ENCODE results near the gene PSRC1.

PSRC1 gene

DNA sequence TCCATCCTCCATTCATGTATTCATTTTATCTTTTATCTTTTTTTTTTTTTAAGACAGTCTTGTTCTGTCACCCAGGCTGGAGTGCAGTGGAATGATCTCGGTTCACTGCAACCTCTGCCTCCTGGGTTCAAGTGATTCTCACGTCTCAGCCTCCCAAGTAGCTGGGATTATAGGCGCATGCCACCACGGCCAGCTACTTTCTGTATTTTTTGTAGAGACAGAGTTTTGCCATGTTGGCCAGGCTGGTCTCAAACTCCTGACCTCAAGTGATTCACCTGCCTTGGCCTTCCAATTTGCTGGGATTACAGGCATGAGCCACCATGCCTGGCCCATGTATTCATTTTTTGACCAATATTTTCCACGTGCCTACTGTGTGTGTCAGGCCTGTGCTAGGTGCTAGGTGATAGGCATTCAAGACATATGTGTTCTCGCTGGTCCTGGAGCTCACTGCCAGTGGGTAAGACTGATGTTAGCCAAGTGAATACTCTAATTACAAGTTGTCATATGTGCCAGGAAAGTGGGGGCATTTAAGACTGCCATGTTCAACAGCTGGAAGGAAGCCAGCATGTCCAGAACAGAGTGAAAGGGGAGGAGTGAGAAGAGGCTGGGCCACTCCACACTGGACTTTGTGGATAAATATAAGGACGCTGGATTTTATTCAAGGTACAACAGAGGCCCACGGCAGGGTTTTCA, 38.9 kb downstream of the PSRC1 start:
- no peak for DNase-seq
- TF ChIP-seq POLR2A (IDR thresholded peaks at IDR 0.05; ENCODE audit: low read length) (no peak), GATA1 (IDR thresholded peaks at IDR 0.05; ENCODE audit: low read depth, low read length) (no peak)

DNA sequence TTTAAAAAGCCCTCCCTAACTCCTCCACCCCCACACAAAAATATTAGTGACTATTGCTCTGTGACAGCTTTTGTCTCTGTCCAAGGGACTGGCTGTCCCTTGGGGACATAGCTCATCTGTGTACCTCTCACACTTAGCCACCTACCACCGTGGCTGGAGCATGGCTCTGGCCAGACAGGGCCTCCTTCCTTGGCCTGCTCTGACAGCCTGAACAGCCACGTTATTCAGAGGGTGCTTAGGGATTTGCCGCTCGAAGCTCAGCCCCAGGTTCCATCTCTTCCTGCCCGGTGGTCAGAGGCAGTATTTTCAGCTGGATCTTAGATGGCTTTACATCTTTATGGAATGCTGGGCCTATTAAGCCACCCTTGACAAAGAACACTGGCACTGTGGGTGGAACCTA, 39.7 kb downstream of the PSRC1 start:
- TF ChIP-seq GATA1 (IDR thresholded peaks at IDR 0.05; ENCODE audit: low read depth, low read length) (no peak), POLR2A (IDR thresholded peaks at IDR 0.05; ENCODE audit: low read length) (no peak)
- no peak for DNase-seq

DNA sequence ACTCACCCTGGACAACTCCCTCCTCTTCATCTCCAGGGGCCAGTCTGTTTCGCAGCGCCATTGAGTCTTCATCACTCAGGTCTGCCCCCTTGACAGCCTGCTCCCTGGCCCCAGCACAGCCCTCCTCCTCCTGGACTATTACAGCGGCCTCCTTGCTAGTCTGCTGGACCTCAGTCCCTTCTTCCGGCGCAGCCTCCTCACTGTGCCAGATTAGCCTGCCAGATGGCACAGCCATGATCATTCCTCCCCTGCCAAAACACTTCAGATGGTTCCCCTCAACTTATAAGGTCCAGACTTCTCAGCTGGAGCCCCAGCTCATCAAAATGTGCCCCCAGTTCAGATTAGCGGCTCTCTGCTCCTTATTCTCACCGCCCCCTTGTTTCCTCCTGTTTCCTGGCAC, 40.6 kb downstream of the PSRC1 start:
- no peak for TF ChIP-seq GATA1 (IDR thresholded peaks at IDR 0.05; ENCODE audit: low read depth, low read length)
- no peak for TF ChIP-seq POLR2A (IDR thresholded peaks at IDR 0.05; ENCODE audit: low read length)

DNA sequence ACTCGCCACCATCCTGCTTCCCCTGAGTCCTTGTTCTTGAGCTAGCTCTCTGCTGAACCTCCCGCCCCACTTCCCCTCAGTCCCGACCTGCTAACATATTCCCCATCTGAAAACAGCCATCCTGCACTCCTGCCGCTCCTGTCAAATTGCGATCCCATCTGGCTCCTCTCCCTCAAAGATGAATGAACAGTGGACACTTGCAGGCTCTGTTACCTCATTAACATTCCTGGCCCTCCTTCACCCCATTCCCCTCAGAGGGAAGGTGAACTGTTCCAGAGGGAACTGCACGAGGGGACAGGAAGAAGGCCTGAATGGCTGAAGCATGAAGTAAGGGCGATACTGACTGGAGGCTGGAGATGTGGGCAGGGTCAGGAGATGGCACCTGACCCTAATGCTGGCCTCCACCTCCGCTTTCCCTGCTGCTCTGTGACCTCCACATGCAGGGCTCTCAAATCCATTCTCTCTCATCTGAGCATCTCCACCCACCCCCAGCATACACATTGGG, 41.1 kb downstream of the PSRC1 start:
- no peak for DNase-seq
- no peak for TF ChIP-seq GATA1 (IDR thresholded peaks at IDR 0.05; ENCODE audit: low read depth, low read length)
- TF ChIP-seq POLR2A (IDR thresholded peaks at IDR 0.05; ENCODE audit: low read length) = no peak

More for the DNA sequence above, 40.6 kb downstream of the PSRC1 start:
- DNase-seq = no peak

DNA sequence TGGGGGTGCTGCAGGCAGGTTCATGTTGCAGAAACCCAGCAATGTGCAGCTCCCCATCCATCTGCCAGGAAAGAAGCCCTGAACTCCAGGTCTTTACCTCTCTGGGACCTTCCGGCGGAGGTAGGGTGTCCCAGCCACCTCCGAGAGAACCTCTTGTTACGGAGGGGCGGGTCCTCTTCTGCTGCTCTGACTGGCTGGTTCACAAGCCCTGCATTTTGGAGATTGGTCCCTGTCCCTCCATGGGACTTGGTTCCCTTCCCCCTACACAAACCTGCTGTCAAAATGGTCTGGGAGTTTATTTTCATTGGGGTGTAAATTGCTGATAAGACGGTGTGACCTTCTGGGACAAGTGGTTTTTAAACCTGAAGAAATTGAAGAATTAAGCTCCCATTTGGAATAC, 41.6 kb downstream of the PSRC1 start:
- DNase-seq = peak; percentile 17 to 26
- TF ChIP-seq POLR2A (IDR thresholded peaks at IDR 0.05; ENCODE audit: low read length) (no peak), GATA1 (IDR thresholded peaks at IDR 0.05; ENCODE audit: low read depth, low read length) (no peak)

DNA sequence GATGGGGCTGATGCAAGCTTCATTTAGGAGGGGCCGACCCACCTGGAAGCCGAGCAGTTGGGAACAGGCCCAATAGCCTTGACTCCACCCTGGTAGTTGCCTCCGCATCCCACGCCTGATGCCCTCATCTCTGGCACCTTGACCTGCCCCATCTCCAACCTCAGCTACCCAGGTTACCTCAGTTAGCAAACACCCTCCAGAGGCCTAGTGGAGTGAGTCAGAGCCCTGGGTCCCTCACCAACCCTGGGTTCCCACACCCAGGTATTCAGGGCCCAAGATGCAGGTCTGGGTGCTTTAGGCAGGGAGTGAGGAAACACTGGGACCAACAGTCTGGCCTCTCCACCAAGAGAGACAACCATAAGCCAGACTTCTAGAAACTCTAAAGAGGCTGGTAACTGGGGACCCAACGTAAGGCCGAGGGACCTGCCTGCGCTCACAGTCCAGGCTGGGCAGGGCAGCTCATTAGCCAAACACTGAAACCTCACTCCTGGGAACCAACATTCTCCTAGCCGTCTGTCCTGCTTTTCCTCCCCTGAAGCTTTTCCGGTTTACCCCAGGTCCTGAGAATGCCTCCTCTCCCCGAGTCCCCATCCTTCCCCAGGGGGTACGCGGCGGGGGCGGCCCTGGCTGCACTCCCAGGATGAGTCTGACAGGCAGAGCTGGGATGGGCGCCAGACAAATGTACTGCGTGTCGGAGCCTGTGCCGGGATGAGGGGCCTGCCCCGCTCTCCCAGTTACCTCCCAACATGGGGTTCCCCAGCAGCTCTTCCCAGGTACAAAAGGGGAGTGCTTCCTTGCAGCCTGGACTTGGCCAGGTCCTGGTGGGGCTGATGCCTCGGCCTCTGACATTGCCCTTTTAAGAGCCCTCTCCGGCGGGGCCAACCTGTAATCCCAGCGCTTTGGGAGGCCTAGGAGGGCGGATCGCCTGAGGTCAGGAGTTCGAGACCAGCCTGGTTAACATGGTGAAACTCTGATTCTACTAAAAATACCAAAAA, 42.5 kb downstream of the PSRC1 start:
- DNase-seq = peak; percentile 14 to 23
- TF ChIP-seq POLR2A (IDR thresholded peaks at IDR 0.05; ENCODE audit: low read length) = no peak
- TF ChIP-seq GATA1 (IDR thresholded peaks at IDR 0.05; ENCODE audit: low read depth, low read length) = no peak

DNA sequence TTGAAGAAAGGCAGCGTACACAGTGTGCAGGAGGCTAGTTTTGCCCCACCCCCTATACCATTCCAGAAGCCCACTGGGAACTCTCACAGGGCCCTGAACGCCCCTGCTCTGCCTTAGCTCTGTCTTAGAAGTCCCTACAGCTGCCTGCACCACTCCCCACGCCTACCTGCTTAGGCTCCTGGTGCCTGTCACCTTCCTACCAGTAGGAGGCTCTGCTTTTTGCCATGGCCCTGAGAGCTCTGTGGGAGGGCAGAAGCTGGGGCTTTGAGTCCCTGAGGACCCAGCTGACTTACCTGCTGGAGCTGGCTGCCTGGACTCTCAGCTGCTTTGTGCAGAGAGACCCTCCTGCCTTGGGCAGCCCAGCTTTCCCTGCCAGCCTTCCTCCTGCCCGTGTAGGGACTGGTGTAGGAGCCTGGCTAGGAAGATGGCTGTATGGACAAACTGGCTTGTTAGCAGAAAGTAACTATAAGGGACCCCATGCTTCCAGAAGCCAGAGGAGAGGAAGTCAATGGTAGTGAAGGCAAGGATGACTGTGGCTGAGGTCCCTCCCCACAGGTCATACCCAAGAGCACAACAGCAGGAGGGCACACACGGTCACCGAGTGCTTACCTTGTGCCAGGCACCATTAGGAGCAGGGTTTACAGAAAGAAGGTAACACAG, 43.4 kb downstream of the PSRC1 start:
- peak; percentile 45 to 47 for DNase-seq
- TF ChIP-seq POLR2A (IDR thresholded peaks at IDR 0.05; ENCODE audit: low read length) (no peak), GATA1 (IDR thresholded peaks at IDR 0.05; ENCODE audit: low read depth, low read length) (no peak)

DNA sequence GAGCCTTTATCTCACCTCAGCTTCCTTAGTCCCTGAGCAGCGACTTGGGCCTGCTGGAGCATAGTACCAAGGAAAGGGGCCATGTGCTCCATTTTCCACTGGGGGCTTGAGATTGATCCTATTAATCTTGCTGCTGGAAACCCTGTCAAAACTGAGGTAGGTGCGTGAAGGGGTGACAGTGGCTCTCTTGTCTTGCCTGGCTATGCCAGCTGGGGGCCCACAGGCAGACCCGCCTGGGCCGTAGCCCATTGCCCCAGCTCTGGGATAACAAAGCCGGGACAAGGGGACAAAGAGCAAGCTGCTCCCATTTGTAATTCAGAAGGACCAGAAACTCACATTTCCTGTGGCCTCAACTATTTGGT, 43.9 kb downstream of the PSRC1 start:
- no peak for DNase-seq
- TF ChIP-seq POLR2A (IDR thresholded peaks at IDR 0.05; ENCODE audit: low read length) (no peak), GATA1 (IDR thresholded peaks at IDR 0.05; ENCODE audit: low read depth, low read length) (no peak)

DNA sequence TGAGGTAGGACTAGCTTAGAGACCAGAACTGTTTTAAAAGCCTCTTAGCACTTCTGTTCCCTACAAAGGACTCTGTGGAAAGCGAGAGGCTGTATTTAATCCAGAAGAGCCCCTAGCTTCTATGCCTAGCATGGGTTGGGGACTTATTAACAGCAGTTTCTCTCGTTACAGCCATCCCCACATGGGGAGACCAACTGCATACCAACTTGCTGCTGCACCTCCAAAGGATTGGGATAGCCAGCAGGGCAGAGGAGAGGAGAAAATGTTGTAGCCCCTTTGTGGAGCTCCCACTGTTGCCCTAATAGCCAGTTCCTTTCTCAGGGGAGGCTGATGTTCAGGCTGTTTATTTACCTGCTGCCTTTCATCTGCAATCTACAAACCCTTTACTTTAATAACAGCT, 44.6 kb downstream of the PSRC1 start:
- TF ChIP-seq GATA1 (IDR thresholded peaks at IDR 0.05; ENCODE audit: low read depth, low read length) (no peak), POLR2A (IDR thresholded peaks at IDR 0.05; ENCODE audit: low read length) (no peak)
- no peak for DNase-seq

DNA sequence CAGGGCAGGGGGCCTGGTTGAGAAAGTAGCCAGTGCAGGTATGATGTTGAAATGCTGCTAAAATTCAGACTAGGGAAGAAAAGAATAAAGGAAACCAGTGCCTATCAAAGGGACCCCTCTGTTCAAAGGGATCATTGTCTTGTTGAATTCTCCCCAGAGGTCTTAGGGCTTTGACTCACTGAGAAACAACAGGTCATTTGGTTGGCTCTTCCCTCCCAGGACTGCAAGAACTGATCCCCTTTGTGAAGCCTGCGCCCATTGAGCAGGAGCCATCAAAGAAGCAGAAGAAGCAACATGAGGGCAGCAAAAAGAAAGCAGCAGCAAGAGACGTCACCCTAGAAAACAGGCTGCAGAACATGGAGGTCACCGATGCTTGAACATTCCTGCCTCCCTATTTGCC, 45.4 kb downstream of the PSRC1 start:
- DNase-seq = no peak
- TF ChIP-seq GATA1 (IDR thresholded peaks at IDR 0.05; ENCODE audit: low read depth, low read length) (no peak), POLR2A (IDR thresholded peaks at IDR 0.05; ENCODE audit: low read length) (no peak)

DNA sequence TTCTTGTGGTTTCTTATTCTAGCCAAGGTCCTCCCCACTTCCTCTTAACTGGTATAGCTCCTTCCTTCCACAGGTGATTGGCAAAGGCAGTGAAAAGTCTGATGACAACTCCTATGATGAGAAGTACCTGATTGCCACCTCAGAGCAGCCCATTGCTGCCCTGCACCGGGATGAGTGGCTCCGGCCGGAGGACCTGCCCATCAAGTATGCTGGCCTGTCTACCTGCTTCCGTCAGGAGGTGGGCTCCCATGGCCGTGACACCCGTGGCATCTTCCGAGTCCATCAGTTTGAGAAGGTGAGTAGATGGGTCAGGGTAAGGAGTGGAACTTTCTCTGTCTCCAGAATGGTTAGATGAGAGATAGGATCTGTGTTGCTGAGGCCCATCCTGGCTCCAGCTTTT, 47.8 kb downstream of the PSRC1 start:
- DNase-seq = no peak
- TF ChIP-seq GATA1 (IDR thresholded peaks at IDR 0.05; ENCODE audit: low read depth, low read length) (no peak), POLR2A (IDR thresholded peaks at IDR 0.05; ENCODE audit: low read length) (no peak)

DNA sequence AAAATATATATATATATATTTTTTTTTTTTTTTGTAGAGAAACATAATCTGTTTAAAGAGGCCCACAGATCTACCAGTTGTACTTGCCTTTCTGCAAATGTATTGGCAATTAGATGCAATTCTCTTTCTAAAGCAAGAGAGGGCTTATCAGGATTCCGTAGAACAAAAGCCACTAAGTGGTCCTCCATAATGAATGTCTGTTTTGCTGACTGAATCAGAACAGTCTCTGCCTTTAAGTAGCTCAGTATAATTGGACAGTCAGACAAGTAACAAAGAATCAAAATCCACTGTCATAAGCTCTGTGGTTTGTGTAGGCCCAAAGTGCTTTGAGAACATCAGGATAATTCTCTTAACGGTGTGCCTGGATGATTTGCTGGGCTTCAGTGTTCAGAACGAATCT, 51.9 kb downstream of the PSRC1 start:
- no peak for TF ChIP-seq GATA1 (IDR thresholded peaks at IDR 0.05; ENCODE audit: low read depth, low read length)
- TF ChIP-seq POLR2A (IDR thresholded peaks at IDR 0.05; ENCODE audit: low read length) = no peak
- DNase-seq = no peak
